Measurements from ENCODE around the gene PSKH1.

PSKH1 gene

DNA sequence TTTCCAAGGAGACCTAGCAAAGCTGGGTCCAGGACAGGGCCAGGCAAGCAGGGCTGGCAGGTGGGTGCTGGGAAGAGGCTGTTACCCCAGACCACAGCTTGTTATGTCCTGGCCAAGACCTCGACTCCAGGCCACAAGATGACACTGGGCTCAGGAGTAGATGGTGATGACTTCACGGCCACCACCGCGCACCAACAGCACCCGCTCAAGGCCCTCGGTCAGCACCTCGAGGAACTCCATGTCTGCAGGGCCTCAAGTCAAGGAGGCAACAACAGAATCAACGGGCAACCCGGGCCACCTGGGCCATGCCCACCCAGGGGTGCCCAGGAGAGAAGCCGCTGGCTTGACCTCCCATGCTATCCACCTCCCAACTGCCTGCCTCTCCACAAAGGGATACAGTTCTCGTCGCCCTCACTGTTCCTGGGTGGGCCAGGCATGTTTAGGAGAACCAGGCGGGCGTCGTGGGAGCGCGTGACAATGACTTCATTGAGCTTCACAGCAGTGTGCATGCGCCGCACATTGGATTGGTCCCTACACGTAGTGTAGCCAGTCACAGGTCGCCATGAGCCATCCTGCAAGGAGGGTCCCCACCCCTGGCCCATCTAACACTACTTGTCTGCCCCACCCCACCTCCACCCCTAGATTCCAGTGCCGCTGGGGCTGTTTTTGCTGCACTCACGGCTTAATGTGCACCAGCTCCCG lies 51.8 kb downstream of the PSKH1 start:
- 0 out of 2 replicates have a peak, but pooled peaks have one; percentile 53 for TF ChIP-seq ZNF10 (tag by site-specific recombination; IDR thresholded peaks at IDR 0.05)
- TF ChIP-seq ZNF350 (tag by site-specific recombination; IDR thresholded peaks at IDR 0.05) = no peak
- TF ChIP-seq ZNF16 (tag by site-specific recombination; IDR thresholded peaks at IDR 0.05; ENCODE audit: low read depth) = no peak
- no peaks in the 10 kb centered on the region for H3K9me3 ChIP-seq (ENCODE audit: control insufficient read depth, insufficient read depth, low read depth, low read length)
- H3K4me3 ChIP-seq (ENCODE audit: low read depth, low read length) = no peak overlapping the region
- H3K36me3 ChIP-seq (ENCODE audit: control insufficient read depth in 2 of 2, insufficient read depth in 1 of 2, low read length in 2 of 2) = peaks cover 0 to 85% of the 10 kb centered on the region in 2 experiments; a peak in 2 of 3 replicates
- POLR2A ChIA-PET = interaction anchor here (2.7 kb wide), 1 partner anchor 9 kb away, joined by 16 read pairs; no protein-coding TSS in a partner anchor
- CTCF ChIA-PET = interaction anchor here (0.7 kb wide), 1 partner anchor 262 kb away, joined by 3 read pairs; no protein-coding TSS in a partner anchor
- H3K27ac ChIP-seq (ENCODE audit: extremely low read depth, low read depth, low read length) = no peak overlapping the region
- no peaks in the 10 kb centered on the region for H3K4me1 ChIP-seq (ENCODE audit: control insufficient read depth, insufficient read depth, low read length)

DNA sequence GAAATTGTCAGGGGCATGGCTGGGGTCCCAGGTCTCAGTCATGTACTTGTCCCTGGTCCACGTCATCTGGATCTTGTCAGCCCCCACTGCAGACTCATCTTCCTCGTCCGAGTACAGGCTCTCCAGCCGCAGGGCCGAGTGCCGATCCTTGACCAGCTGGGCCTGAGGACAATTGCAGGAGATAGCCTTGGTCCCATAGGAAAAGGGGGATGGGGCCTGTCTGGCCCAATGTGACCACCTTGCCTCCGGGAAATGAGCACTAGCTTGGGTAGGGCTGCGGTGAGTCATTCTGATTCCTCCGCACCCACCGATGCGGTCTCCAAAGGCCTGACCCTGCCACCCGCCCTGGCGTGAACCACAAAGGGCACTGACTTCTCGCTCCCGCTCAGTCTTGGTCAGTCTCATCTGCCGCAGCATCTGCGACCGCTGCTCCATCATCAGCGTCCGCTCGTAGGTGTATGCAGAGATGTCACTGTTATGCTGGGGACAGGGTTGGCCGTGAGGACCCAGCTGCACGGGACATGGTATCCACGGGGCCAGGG lies 52.4 kb downstream of the PSKH1 start:
- ChIA-PET POLR2A (interaction anchor here (2.7 kb wide), 1 partner anchor 10 kb away, joined by 16 read pairs; no protein-coding TSS in a partner anchor), CTCF (no interaction called here)
- no peak for TF ChIP-seq ZBTB49 (tag by site-specific recombination; IDR thresholded peaks at IDR 0.05; ENCODE audit: low read depth)
- no peak for TF ChIP-seq ZNF843 (tag by site-specific recombination; IDR thresholded peaks at IDR 0.05)
- no peak for TF ChIP-seq ZNF366 (tag by site-specific recombination; conservative IDR thresholded peaks at IDR 0.05)
- TF ChIP-seq ZBTB44 (tag by site-specific recombination; IDR thresholded peaks at IDR 0.05) = no peak
- no peak for TF ChIP-seq ZNF239 (tag by site-specific recombination; IDR thresholded peaks at IDR 0.05)
- TF ChIP-seq ZNF114 (tag by site-specific recombination; IDR thresholded peaks at IDR 0.05) = no peak
- no peak for TF ChIP-seq ZNF704 (tag by site-specific recombination; IDR thresholded peaks at IDR 0.05)
- H3K4me1 ChIP-seq (ENCODE audit: control insufficient read depth, insufficient read depth, low read length) = no peaks in the 10 kb centered on the region
- no peaks in the 10 kb centered on the region for H3K9me3 ChIP-seq (ENCODE audit: control insufficient read depth, insufficient read depth, low read depth, low read length)
- H3K4me3 ChIP-seq (ENCODE audit: low read depth, low read length) = no peak overlapping the region
- H3K27ac ChIP-seq (ENCODE audit: extremely low read depth, low read depth, low read length) = no peak overlapping the region
- peaks cover 0 to 86% of the 10 kb centered on the region in 2 experiments; a peak in 2 of 3 replicates for H3K36me3 ChIP-seq (ENCODE audit: control insufficient read depth in 2 of 2, insufficient read depth in 1 of 2, low read length in 2 of 2)

DNA sequence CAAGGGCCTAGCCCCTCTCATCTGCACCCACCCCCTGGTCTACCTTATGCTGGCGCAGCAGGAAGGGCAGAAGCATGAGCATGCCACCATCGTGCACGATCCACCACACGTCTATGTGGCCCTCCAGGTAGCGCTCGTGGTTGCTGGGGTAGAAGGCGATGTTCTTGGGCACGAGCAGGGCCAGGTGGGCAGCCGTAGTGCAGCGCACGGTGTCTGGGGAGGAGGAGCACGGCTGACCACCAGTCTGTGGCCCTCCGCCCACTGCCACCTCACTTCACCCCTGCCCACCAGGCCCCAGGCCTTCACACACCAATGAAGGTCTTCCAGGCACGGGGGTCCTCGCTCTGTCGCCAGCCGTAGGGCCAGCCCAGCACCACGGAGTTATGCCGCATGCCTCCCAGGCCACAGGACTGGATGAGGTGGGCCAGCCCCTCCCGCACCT lies 53.1 kb downstream of the PSKH1 start:
- no peak overlapping the region for H3K27ac ChIP-seq (ENCODE audit: extremely low read depth, low read depth, low read length)
- no peaks in the 10 kb centered on the region for H3K4me1 ChIP-seq (ENCODE audit: control insufficient read depth, insufficient read depth, low read length)
- H3K9me3 ChIP-seq (ENCODE audit: control insufficient read depth, insufficient read depth, low read depth, low read length) = no peaks in the 10 kb centered on the region
- peaks cover 0 to 93% of the 10 kb centered on the region in 2 experiments; a peak in 2 of 3 replicates for H3K36me3 ChIP-seq (ENCODE audit: control insufficient read depth in 2 of 2, insufficient read depth in 1 of 2, low read length in 2 of 2)
- H3K4me3 ChIP-seq (ENCODE audit: low read depth, low read length) = no peak overlapping the region
- ChIA-PET CTCF (no interaction called here), POLR2A (interaction anchor here (1.1 to 2.7 kb wide), 2 partner anchors 11 kb away, joined by 3 to 16 read pairs; no protein-coding TSS in a partner anchor)
- TF ChIP-seq ZNF830 (tag by site-specific recombination; IDR thresholded peaks at IDR 0.05; ENCODE audit: low read depth) (no peak), ZNF785 (tag by site-specific recombination; IDR thresholded peaks at IDR 0.05) (no peak), ZNF133 (tag by site-specific recombination; IDR thresholded peaks at IDR 0.05) (peak; percentile 79)
